Stimulated activated CD8-positive, alpha-beta memory T cell treated with anti-CD3 and anti-CD28 coated beads, Interleukin-15, amount 100 ng/mL, for 24 hours (primary cell): ENCODE data around the gene KRT8.
"Not testable (repeated sequence)": the region's sequence is repeated elsewhere in the genome, so short reads cannot be mapped to it uniquely, and the experiment has no call there.

Experiments
- DNase-seq: peaks from one replicate; pipeline ENCODE4 v3.0.0-alpha.2; 2020; ENCODE audit warnings: low read depth

KRT8 gene

GRCh38 chr12:52874573-52875435 is 30.1 kb downstream of the KRT8 start:
- no peak for DNase-seq

- peak; percentile 26 for DNase-seq
Measured at GRCh38 chr12:52873832-52874572, 30.9 kb downstream of the KRT8 start.

GRCh38 chr12:52873513-52873831 is 31.4 kb downstream of the KRT8 start:
- no peak for DNase-seq

- DNase-seq: no peak
Measured at GRCh38 chr12:52872644-52873389, 32.1 kb downstream of the KRT8 start.

GRCh38 chr12:52871291-52872039 is 33.4 kb downstream of the KRT8 start:
- DNase-seq: no peak

- peak; percentile 66 for DNase-seq
Measured at GRCh38 chr12:52870361-52871290, 34.2 kb downstream of the KRT8 start.

- no peak for DNase-seq
Measured at GRCh38 chr12:52867642-52868041, 37.2 kb downstream of the KRT8 start.

GRCh38 chr12:52867152-52867551 is 37.7 kb downstream of the KRT8 start:
- DNase-seq: no peak

- no peak for DNase-seq
Measured at GRCh38 chr12:52865090-52865944, 39.6 kb downstream of the KRT8 start.

- DNase-seq: no peak
Measured at GRCh38 chr12:52862023-52862422, 42.9 kb downstream of the KRT8 start.

GRCh38 chr12:52861511-52861910 is 43.4 kb downstream of the KRT8 start:
- no peak for DNase-seq

GRCh38 chr12:52860102-52860823 is 44.6 kb downstream of the KRT8 start:
- DNase-seq: no peak

- DNase-seq: no peak
Measured at GRCh38 chr12:52857500-52857899, 47.4 kb downstream of the KRT8 start.

- no peak for DNase-seq
Measured at GRCh38 chr12:52856787-52857186, 48.1 kb downstream of the KRT8 start.

GRCh38 chr12:52856077-52856476 is 48.8 kb downstream of the KRT8 start:
- not testable (repeated sequence) for DNase-seq

GRCh38 chr12:52851787-52852186 is 53.1 kb downstream of the KRT8 start:
- DNase-seq: no peak

- DNase-seq: no peak
Measured at GRCh38 chr12:52850681-52851080, 54.2 kb downstream of the KRT8 start.

GRCh38 chr12:52849511-52849910 is 55.4 kb downstream of the KRT8 start:
- no peak for DNase-seq

- DNase-seq: no peak
Measured at GRCh38 chr12:52848661-52849255, 56.1 kb downstream of the KRT8 start, which contains the start of gene KRT78. Gene KRT78 (minus strand): TSS chr12:52848994. CDS start chr12:52848930, 64 bp downstream.
